OCI-LY1 (cell line): Measurements from ENCODE around the gene ADARB2.

ENCODE experiments used
- CTCF ChIP-seq: fragments of 200-600 bp; sonication (generic), shearing (Covaris generic); IDR thresholded peaks from 2 replicates; pipeline ENCODE4 v1.5.1; 2017; ENCODE audit warnings: mild to moderate bottlenecking, antibody characterized with exemption, low read length, moderate library complexity, mixed read lengths
- EZH2 ChIP-seq: fragments of 200-600 bp; sonication (generic), shearing (Covaris generic); IDR thresholded peaks from 2 replicates; pipeline ENCODE4 v1.8.0; 2017; ENCODE audit warnings: borderline replicate concordance, mixed run types, mild to moderate bottlenecking, antibody characterized with exemption, low read length, moderate library complexity, mixed read lengths

GRCh38 chr10:1141701-1142100 is 595.6 kb downstream of the ADARB2 start:
- TF ChIP-seq CTCF (no peak), EZH2 (no peak)
